ENCODE data around the gene CREG1. TPM values are rescaled to one million over a fixed set of nuclear protein-coding genes. Genes with fewer than 3 reads are reported as not detected.

Gene CREG1
- total RNA-seq (2021) (21.0 to 24.7 TPM (median 21.7 TPM) in 3 replicates), Bru-seq, nascent RNA (percentile 61 among the genes with signal in this experiment)
- long read RNA-seq, experiment 1, transcript CREG1-201 (4 exons, 1,974 nt) = major isoform, 101 of 111 reads
- long read RNA-seq, experiment 1, partial matches to known transcripts = 8 of 111 reads
- long read RNA-seq, experiment 1, other reads (novel, unspliced or antisense) = 2 of 111 reads
- long read RNA-seq, experiment 2, transcript CREG1-201 (4 exons, 1,974 nt) = major isoform, 30 of 45 reads
- long read RNA-seq, experiment 2, partial matches to known transcripts = 11 of 45 reads
- long read RNA-seq, experiment 2, other reads (novel, unspliced or antisense) = 4 of 45 reads
- long read RNA-seq, experiment 3 = 0 reads

DNA sequence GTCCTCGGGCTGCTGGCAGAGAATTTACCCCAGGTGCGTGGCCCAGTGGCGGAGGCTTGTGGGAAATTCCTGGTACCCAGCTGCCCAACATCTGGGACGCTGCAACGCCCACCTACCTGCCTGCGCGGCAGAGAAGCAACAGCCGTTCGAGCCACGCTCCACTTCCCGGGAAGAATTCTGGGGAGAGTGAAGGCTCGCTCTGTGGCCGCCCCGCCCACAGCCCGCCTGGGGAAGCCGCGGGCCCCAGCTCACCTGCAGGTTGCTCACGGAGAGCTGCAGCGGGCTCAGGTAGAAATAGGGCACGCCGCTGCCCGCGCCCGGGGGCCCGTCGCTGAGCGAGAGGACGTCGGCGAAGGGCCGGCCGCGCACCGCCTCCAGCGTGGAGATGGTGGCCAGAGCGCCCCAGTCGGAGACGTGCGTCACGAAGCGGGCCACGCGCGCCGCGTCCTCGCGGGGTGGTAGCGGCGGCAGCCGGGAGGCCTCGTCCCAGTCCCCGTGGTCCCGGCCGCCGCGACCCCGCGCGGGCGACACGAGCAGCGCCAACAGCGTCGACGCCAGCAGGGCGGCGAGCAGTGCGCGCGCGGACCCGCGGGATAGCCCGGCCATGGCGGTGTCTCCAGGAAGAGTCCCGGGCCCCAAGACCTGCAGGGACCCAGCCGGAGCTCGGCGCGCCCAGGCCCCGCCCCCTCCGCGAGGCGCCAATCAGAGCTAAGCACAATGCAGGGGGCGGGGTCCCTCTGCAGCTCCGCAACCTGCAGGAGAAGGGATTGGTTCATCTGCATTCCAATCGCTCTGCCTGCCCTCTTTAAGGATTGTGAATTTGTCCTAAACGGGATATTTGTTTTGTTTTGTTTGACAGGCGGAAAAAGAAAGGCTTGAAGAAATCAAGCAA is at the start of gene CREG1:
TSS of gene CREG1 (minus strand) at position 627 of the 892 bp plus-strand sequence.
- DNase-seq (ENCODE audit: low spot score) (peak; percentile 96), ATAC-seq (peak; percentile 98)
- Mint-ChIP-seq H3K27ac (no peak within 1 kb of the TSS; the same call in 1 of the 2 replicates), H3K4me3 (peak within 1 kb of the TSS; percentile 87), H3K4me1 (peaks cover 26% of the 10 kb centered on the region; the same call in 1 of the 2 replicates), H3K36me3 (no peaks in the 10 kb centered on the region), H3K27me3 (ENCODE audit: low read depth) (peaks cover 10% of the 10 kb centered on the region), H3K9me3 (no peaks in the 10 kb centered on the region)
- TF ChIP-seq, protein P1, sequence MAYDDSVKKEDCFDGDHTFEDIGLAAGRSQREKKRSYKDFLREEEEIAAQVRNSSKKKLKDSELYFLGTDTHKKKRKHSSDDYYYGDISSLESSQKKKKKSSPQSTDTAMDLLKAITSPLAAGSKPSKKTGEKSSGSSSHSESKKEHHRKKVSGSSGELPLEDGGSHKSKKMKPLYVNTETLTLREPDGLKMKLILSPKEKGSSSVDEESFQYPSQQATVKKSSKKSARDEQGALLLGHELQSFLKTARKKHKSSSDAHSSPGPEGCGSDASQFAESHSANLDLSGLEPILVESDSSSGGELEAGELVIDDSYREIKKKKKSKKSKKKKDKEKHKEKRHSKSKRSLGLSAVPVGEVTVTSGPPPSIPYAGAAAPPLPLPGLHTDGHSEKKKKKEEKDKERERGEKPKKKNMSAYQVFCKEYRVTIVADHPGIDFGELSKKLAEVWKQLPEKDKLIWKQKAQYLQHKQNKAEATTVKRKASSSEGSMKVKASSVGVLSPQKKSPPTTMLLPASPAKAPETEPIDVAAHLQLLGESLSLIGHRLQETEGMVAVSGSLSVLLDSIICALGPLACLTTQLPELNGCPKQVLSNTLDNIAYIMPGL (CRISPR knock-in tag; IDR thresholded peaks at IDR 0.05) = peak; percentile 84
- TF ChIP-seq ZNF232 (CRISPR knock-in tag; IDR thresholded peaks at IDR 0.05) (peak; percentile 72; the same call in 1 of the 2 replicates), SP1 (CRISPR knock-in tag; conservative IDR thresholded peaks at IDR 0.05) (peak; percentile 76), ESRRA (CRISPR knock-in tag; IDR thresholded peaks at IDR 0.05; ENCODE audit: borderline replicate concordance) (0 out of 2 replicates have a peak, but pooled peaks have one; percentile 24), KAT7 (CRISPR knock-in tag; IDR thresholded peaks at IDR 0.05; ENCODE audit: borderline replicate concordance) (0 out of 2 replicates have a peak, but pooled peaks have one; percentile 55), CREM (CRISPR knock-in tag; IDR thresholded peaks at IDR 0.05) (peak; percentile 45; the same call in 1 of the 2 replicates), TCF7 (CRISPR knock-in tag; IDR thresholded peaks at IDR 0.05; ENCODE audit: low read depth) (0 out of 2 replicates have a peak, but pooled peaks have one; percentile 41), ETV6 (CRISPR knock-in tag; IDR thresholded peaks at IDR 0.05) (peak; percentile 89), ZNF416 (CRISPR knock-in tag; IDR thresholded peaks at IDR 0.05) (peak; percentile 87; the same call in 1 of the 2 replicates), ZNF671 (CRISPR knock-in tag; IDR thresholded peaks at IDR 0.05) (no peak), FOXP1 (CRISPR knock-in tag; IDR thresholded peaks at IDR 0.05; ENCODE audit: borderline replicate concordance) (peak; percentile 95)
- TF ChIP-seq, protein P2, sequence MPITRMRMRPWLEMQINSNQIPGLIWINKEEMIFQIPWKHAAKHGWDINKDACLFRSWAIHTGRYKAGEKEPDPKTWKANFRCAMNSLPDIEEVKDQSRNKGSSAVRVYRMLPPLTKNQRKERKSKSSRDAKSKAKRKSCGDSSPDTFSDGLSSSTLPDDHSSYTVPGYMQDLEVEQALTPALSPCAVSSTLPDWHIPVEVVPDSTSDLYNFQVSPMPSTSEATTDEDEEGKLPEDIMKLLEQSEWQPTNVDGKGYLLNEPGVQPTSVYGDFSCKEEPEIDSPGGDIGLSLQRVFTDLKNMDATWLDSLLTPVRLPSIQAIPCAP (CRISPR knock-in tag; IDR thresholded peaks at IDR 0.05) = peak; percentile 75; the same call in 1 of the 2 replicates
- TF ChIP-seq, protein P3, sequence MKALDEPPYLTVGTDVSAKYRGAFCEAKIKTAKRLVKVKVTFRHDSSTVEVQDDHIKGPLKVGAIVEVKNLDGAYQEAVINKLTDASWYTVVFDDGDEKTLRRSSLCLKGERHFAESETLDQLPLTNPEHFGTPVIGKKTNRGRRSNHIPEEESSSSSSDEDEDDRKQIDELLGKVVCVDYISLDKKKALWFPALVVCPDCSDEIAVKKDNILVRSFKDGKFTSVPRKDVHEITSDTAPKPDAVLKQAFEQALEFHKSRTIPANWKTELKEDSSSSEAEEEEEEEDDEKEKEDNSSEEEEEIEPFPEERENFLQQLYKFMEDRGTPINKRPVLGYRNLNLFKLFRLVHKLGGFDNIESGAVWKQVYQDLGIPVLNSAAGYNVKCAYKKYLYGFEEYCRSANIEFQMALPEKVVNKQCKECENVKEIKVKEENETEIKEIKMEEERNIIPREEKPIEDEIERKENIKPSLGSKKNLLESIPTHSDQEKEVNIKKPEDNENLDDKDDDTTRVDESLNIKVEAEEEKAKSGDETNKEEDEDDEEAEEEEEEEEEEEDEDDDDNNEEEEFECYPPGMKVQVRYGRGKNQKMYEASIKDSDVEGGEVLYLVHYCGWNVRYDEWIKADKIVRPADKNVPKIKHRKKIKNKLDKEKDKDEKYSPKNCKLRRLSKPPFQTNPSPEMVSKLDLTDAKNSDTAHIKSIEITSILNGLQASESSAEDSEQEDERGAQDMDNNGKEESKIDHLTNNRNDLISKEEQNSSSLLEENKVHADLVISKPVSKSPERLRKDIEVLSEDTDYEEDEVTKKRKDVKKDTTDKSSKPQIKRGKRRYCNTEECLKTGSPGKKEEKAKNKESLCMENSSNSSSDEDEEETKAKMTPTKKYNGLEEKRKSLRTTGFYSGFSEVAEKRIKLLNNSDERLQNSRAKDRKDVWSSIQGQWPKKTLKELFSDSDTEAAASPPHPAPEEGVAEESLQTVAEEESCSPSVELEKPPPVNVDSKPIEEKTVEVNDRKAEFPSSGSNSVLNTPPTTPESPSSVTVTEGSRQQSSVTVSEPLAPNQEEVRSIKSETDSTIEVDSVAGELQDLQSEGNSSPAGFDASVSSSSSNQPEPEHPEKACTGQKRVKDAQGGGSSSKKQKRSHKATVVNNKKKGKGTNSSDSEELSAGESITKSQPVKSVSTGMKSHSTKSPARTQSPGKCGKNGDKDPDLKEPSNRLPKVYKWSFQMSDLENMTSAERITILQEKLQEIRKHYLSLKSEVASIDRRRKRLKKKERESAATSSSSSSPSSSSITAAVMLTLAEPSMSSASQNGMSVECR (CRISPR knock-in tag; IDR thresholded peaks at IDR 0.05; ENCODE audit: borderline replicate concordance) = no peak
- TF ChIP-seq, protein P4, sequence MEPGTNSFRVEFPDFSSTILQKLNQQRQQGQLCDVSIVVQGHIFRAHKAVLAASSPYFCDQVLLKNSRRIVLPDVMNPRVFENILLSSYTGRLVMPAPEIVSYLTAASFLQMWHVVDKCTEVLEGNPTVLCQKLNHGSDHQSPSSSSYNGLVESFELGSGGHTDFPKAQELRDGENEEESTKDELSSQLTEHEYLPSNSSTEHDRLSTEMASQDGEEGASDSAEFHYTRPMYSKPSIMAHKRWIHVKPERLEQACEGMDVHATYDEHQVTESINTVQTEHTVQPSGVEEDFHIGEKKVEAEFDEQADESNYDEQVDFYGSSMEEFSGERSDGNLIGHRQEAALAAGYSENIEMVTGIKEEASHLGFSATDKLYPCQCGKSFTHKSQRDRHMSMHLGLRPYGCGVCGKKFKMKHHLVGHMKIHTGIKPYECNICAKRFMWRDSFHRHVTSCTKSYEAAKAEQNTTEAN (CRISPR knock-in tag; IDR thresholded peaks at IDR 0.05) = no peak
- TF ChIP-seq, protein P5, sequence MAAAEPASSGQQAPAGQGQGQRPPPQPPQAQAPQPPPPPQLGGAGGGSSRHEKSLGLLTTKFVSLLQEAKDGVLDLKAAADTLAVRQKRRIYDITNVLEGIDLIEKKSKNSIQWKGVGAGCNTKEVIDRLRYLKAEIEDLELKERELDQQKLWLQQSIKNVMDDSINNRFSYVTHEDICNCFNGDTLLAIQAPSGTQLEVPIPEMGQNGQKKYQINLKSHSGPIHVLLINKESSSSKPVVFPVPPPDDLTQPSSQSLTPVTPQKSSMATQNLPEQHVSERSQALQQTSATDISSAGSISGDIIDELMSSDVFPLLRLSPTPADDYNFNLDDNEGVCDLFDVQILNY (CRISPR knock-in tag; IDR thresholded peaks at IDR 0.05) = peak; percentile 85
- TF ChIP-seq, protein P6, sequence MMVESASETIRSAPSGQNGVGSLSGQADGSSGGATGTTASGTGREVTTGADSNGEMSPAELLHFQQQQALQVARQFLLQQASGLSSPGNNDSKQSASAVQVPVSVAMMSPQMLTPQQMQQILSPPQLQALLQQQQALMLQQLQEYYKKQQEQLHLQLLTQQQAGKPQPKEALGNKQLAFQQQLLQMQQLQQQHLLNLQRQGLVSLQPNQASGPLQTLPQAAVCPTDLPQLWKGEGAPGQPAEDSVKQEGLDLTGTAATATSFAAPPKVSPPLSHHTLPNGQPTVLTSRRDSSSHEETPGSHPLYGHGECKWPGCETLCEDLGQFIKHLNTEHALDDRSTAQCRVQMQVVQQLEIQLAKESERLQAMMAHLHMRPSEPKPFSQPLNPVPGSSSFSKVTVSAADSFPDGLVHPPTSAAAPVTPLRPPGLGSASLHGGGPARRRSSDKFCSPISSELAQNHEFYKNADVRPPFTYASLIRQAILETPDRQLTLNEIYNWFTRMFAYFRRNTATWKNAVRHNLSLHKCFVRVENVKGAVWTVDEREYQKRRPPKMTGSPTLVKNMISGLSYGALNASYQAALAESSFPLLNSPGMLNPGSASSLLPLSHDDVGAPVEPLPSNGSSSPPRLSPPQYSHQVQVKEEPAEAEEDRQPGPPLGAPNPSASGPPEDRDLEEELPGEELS (CRISPR knock-in tag; IDR thresholded peaks at IDR 0.05) = peak; percentile 86
- CTCF ChIA-PET = interaction anchor here (0.6 to 6.2 kb wide), 17 partner anchors 11 to 486 kb away, joined by 3 to 73 read pairs (median 3); partner anchors contain the start of gene POU2F1
- POLR2A ChIA-PET = interaction anchor here (0.6 to 1.8 kb wide), 8 partner anchors 11 to 677 kb away, joined by 3 to 15 read pairs (median 4); partner anchors contain the start of genes POU2F1 and TADA1
